HCT116 (cell line): ENCODE results near the gene KLHL20. TPM values are rescaled to one million over a fixed set of nuclear protein-coding genes. Genes with fewer than 3 reads are reported as not detected.

Experiments used
- ATAC-seq: fragments of 200-7000 bp; cut with Tn5 transposase; 2 replicates; pipeline ENCODE4 v1.9.1; 2020; ENCODE audit warnings: mild to moderate bottlenecking, moderate library complexity
- BruUV-seq: library from RNA; stranded (reverse); fragments of 400-500 nt; replicated peaks from 2 replicates; lab custom pipeline; 2021; lab: Mats Ljungman, UMichigan
- CTCF ChIA-PET: fragments of 300-600 bp; sonication (Branson Sonifier 250); formaldehyde crosslinking; loops from one replicate; lab custom pipeline; 2021; ENCODE audit warnings: antibody characterized with exemption; lab: Charles Lee
- POLR2A ChIA-PET: fragments of 300-600, 350-600 bp; sonication (Branson Sonifier 250); formaldehyde crosslinking; loops from one replicate; lab custom pipeline; 2021; ENCODE audit warnings: antibody characterized with exemption; lab: Charles Lee
- RAD21 ChIA-PET, 2 experiments: fragments of 300-600 bp; sonication (Branson Sonifier 250); formaldehyde crosslinking; loops; one replicate each; lab custom pipeline; 2023; ENCODE audit warnings: low total read pairs in 2 of 2; ENCODE audit not compliant: uncharacterized antibody in 2 of 2, unreplicated experiment in 2 of 2, low non-redundant PET in 1 of 2; lab: Charles Lee
- DNase-seq: peaks from one replicate; pipeline ENCODE4 v3.0.0-alpha.2; 2010; ENCODE audit warnings: low read depth, low spot score
- H2AFZ ChIP-seq: fragments of 200-600 bp; shearing (Covaris generic), sonication (generic); 2 replicates; pipeline ENCODE4 v1.6.1; 2017; ENCODE audit warnings: low read depth, mixed run types, mixed read lengths, antibody characterized with exemption, low read length; ENCODE audit not compliant: poor library complexity, severe bottlenecking
- H3K27ac ChIP-seq: 2 replicates; pipeline ENCODE4 v1.5.1; 2012; ENCODE audit warnings: low read depth, low read length
- H3K27me3 ChIP-seq: fragments of 200-600 bp; sonication (generic); 2 replicates; pipeline ENCODE4 v1.6.1; 2016; ENCODE audit warnings: mixed run types, low read length, mixed read lengths; ENCODE audit not compliant: insufficient read depth
- H3K36me3 ChIP-seq, 2 experiments: fragments of 200-500 bp in 1 of 2; fragments of 200-600 bp in 1 of 2; sonication (Bioruptor generic) in 1 of 2; sonication (generic) in 1 of 2; 2 replicates each; pipeline versions ENCODE4 v1.5.1 to v1.6.1; 2014 to 2016; ENCODE audit warnings: low read length in 2 of 2, inconsistent platforms in 1 of 2, mixed read lengths in 1 of 2, mixed run types in 1 of 2; ENCODE audit not compliant: insufficient read depth in 2 of 2, control insufficient read depth in 1 of 2
- H3K4me1 ChIP-seq, 2 experiments: fragments of 200-600 bp in 1 of 2; sonication (generic) in 1 of 2; 2 replicates each; pipeline versions ENCODE4 v1.5.1 to v1.6.1; 2012 to 2017; ENCODE audit warnings: low read length in 2 of 2, inconsistent platforms in 1 of 2, mild to moderate bottlenecking in 1 of 2, mixed read lengths in 1 of 2, mixed run types in 1 of 2, moderate library complexity in 1 of 2; ENCODE audit not compliant: insufficient read depth in 2 of 2, control insufficient read depth in 1 of 2
- H3K4me2 ChIP-seq: fragments of 200-600 bp; sonication (generic); 2 replicates; pipeline ENCODE4 v1.6.1; 2017; ENCODE audit warnings: mixed run types, low read length, mixed read lengths
- H3K4me3 ChIP-seq, 2 experiments: fragments of 200-600 bp in 1 of 2; sonication (generic) in 1 of 2; replicated peaks in 1 of 2; 2 replicates each; pipeline ENCODE4 v1.5.1; 2011 to 2016; ENCODE audit warnings: low read length in 2 of 2, control low read depth in 1 of 2, low read depth in 1 of 2, mild to moderate bottlenecking in 1 of 2, mixed read lengths in 1 of 2, mixed run types in 1 of 2
- H3K79me2 ChIP-seq: fragments of 200-600 bp; sonication (generic); 2 replicates; pipeline ENCODE4 v1.6.1; 2017; ENCODE audit warnings: mild to moderate bottlenecking, mixed run types, low read length, moderate library complexity, mixed read lengths; ENCODE audit not compliant: insufficient read depth
- H3K9ac ChIP-seq: fragments of 200-600 bp; sonication (generic); 2 replicates; pipeline ENCODE4 v1.6.1; 2016; ENCODE audit warnings: low read length, mixed read lengths
- H3K9me2 ChIP-seq: fragments of 200-600 bp; sonication (generic), shearing (Covaris generic); 2 replicates; pipeline ENCODE4 v1.6.1; 2017; ENCODE audit warnings: mixed run types, mild to moderate bottlenecking, moderate library complexity; ENCODE audit not compliant: insufficient read depth
- H3K9me3 ChIP-seq, 2 experiments: fragments of 200-500 bp in 1 of 2; fragments of 200-600 bp in 1 of 2; sonication (Bioruptor generic) in 1 of 2; sonication (generic) in 1 of 2; 2 replicates each; pipeline ENCODE4 v1.6.1; 2014 to 2017; ENCODE audit warnings: low read length in 2 of 2, mixed read lengths in 2 of 2, inconsistent platforms in 1 of 2, low read depth in 1 of 2, mild to moderate bottlenecking in 1 of 2, mixed run types in 1 of 2, moderate library complexity in 1 of 2; ENCODE audit not compliant: control insufficient read depth in 1 of 2, insufficient read depth in 1 of 2
- H4K20me1 ChIP-seq: fragments of 200-600 bp; sonication (generic), shearing (Covaris generic); 2 replicates; pipeline ENCODE4 v1.6.1; 2017; ENCODE audit warnings: mixed run types, mild to moderate bottlenecking, moderate library complexity; ENCODE audit not compliant: insufficient read depth
- CBX3 ChIP-seq: IDR thresholded peaks from 2 replicates; pipeline ENCODE4 v1.6.1; 2012; ENCODE audit warnings: low read depth
- CEBPB ChIP-seq: IDR thresholded peaks from 2 replicates; pipeline ENCODE4 v1.6.1; 2012; ENCODE audit warnings: low read depth
- CTCF ChIP-seq, 3 experiments: fragments of 200-600 bp in 1 of 3; sonication (generic) in 1 of 3; IDR thresholded peaks in 2 of 3; conservative IDR thresholded peaks in 1 of 3; 2 replicates each; pipeline ENCODE4 v1.5.1; 2012 to 2017; ENCODE audit warnings: low read depth in 2 of 3, low read length in 2 of 3, antibody characterized with exemption in 1 of 3, borderline replicate concordance in 1 of 3, control low read depth in 1 of 3, mild to moderate bottlenecking in 1 of 3, mixed read lengths in 1 of 3, mixed run types in 1 of 3, moderate library complexity in 1 of 3; ENCODE audit not compliant: insufficient read depth in 1 of 3
- EGR1 ChIP-seq: IDR thresholded peaks from 2 replicates; pipeline ENCODE4 v1.6.1; 2012; ENCODE audit warnings: low read depth
- EZH2 ChIP-seq: fragments of 200-600 bp; sonication (generic); IDR thresholded peaks from 2 replicates; pipeline ENCODE4 v1.6.1; 2017; ENCODE audit warnings: antibody characterized with exemption, mixed run types
- FOSL1 ChIP-seq: IDR thresholded peaks from 2 replicates; pipeline ENCODE4 v1.6.1; 2012; ENCODE audit warnings: low read depth
- JUND ChIP-seq: IDR thresholded peaks from 2 replicates; pipeline ENCODE4 v1.6.1; 2012
- POLR2A ChIP-seq: IDR thresholded peaks from 2 replicates; pipeline ENCODE4 v1.7.0; 2011; ENCODE audit warnings: borderline replicate concordance; ENCODE audit not compliant: insufficient read depth, insufficient read length; ENCODE audit errors: extremely low read depth
- POLR2AphosphoS5 ChIP-seq: IDR thresholded peaks from 2 replicates; pipeline ENCODE4 v1.6.1; 2011; ENCODE audit warnings: mild to moderate bottlenecking, low read depth, low read length, moderate library complexity
- RAD21 ChIP-seq: IDR thresholded peaks from 2 replicates; pipeline ENCODE4 v1.6.1; 2012; ENCODE audit warnings: low read depth, mild to moderate bottlenecking
- SIN3A ChIP-seq: IDR thresholded peaks from 2 replicates; pipeline ENCODE4 v1.6.1; 2012; ENCODE audit warnings: low read depth
- SP1 ChIP-seq: IDR thresholded peaks from 2 replicates; pipeline ENCODE4 v1.6.1; 2012; ENCODE audit warnings: low read depth
- SRF ChIP-seq: IDR thresholded peaks from 2 replicates; pipeline ENCODE4 v1.6.1; 2012; ENCODE audit warnings: low read depth
- YY1 ChIP-seq: IDR thresholded peaks from 2 replicates; pipeline ENCODE4 v1.6.1; 2011; ENCODE audit warnings: low read length, low read depth, moderate library complexity, mild to moderate bottlenecking; ENCODE audit not compliant: insufficient replicate concordance; ENCODE audit errors: extremely low read depth
- ZFX ChIP-seq: fragments of 450-650 bp; IDR thresholded peaks from 2 replicates; pipeline ENCODE4 v1.6.1; 2017
- ZNF274 ChIP-seq: fragments of 200-500 bp; sonication (Bioruptor generic); IDR thresholded peaks from 2 replicates; pipeline ENCODE4 v1.6.1; 2014; ENCODE audit warnings: mild to moderate bottlenecking, low read depth, low read length, inconsistent platforms
- intact Hi-C: fragments of 100-400 bp; cut with micrococcal nuclease; formaldehyde crosslinking; loops from 2 replicates; pipeline ENCODE4 v1.10.0; 2022
- total RNA-seq: library from RNA; stranded (reverse); gene quantifications from one replicate; pipeline ENCODE4 v1.2.1, GENCODE V29; 2021; ENCODE audit not compliant: unreplicated experiment
- TF ChIP-seq, protein P1 (sequence below): IDR thresholded peaks from 2 replicates; pipeline ENCODE4 v1.6.1; 2012
- TF ChIP-seq, protein P2 (sequence below): IDR thresholded peaks from 2 replicates; pipeline ENCODE4 v1.6.1; 2011; ENCODE audit warnings: mild to moderate bottlenecking, low read length, moderate library complexity; ENCODE audit not compliant: insufficient replicate concordance; ENCODE audit errors: extremely low read depth

Gene KLHL20
- total RNA-seq, 1 experiment from 2014 or later, result 16.2 TPM

- Histone ChIP-seq H3K9me3 (no peaks in the 10 kb centered on the region), H3K4me3 (no peak overlapping the region), H3K4me1 (no peaks in the 10 kb centered on the region), H2AFZ (no peak overlapping the region), H3K9ac (no peak overlapping the region), H3K27me3 (no peaks in the 10 kb centered on the region), H3K27ac (no peak overlapping the region), H4K20me1 (no peaks in the 10 kb centered on the region), H3K9me2 (no peaks in the 10 kb centered on the region), H3K79me2 (no peaks in the 10 kb centered on the region), H3K4me2 (no peak overlapping the region), H3K36me3 (peaks cover 0 to 8% of the 10 kb centered on the region in 2 experiments; a peak in 2 of 4 replicates)
- intact Hi-C loops, result no loop called here
- ATAC-seq (no peak), DNase-seq (no peak)
- ChIA-PET POLR2A (interaction anchor here (1.4 kb wide), 1 partner anchor 8 kb away, joined by 4 read pairs; the partner anchor contains the start of genes CENPL and DARS2), RAD21 (no interaction called here), CTCF (no interaction called here)
- no TSS peak for BruUV-seq
- TF ChIP-seq, protein P1, sequence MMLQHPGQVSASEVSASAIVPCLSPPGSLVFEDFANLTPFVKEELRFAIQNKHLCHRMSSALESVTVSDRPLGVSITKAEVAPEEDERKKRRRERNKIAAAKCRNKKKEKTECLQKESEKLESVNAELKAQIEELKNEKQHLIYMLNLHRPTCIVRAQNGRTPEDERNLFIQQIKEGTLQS, result no peak
- TF ChIP-seq SIN3A (no peak), SP1 (no peak), CTCF (IDR thresholded peaks at IDR 0.05 in 2 of 3, conservative IDR thresholded peaks at IDR 0.05 in 1 of 3; ENCODE audit: borderline replicate concordance in 1 of 3, insufficient read depth in 1 of 3, low read depth in 2 of 3, low read length in 2 of 3) (no peak), CBX3 (no peak), SRF (no peak), RAD21 (no peak), EZH2 (no peak), YY1 (no peak), EGR1 (no peak), POLR2A (no peak), ZFX (no peak), CEBPB (no peak), JUND (no peak), FOSL1 (no peak), ZNF274 (no peak), POLR2AphosphoS5 (no peak)
- TF ChIP-seq, protein P2, sequence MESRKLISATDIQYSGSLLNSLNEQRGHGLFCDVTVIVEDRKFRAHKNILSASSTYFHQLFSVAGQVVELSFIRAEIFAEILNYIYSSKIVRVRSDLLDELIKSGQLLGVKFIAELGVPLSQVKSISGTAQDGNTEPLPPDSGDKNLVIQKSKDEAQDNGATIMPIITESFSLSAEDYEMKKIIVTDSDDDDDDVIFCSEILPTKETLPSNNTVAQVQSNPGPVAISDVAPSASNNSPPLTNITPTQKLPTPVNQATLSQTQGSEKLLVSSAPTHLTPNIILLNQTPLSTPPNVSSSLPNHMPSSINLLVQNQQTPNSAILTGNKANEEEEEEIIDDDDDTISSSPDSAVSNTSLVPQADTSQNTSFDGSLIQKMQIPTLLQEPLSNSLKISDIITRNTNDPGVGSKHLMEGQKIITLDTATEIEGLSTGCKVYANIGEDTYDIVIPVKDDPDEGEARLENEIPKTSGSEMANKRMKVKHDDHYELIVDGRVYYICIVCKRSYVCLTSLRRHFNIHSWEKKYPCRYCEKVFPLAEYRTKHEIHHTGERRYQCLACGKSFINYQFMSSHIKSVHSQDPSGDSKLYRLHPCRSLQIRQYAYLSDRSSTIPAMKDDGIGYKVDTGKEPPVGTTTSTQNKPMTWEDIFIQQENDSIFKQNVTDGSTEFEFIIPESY, result no peak
Measured at GRCh38 chr1:173832748-173833147, 118.0 kb downstream of the KLHL20 start.
